SH-SY5Y (cell line): ENCODE data around the gene SYP.

ENCODE experiments used
- GATA2 ChIP-seq: IDR thresholded peaks from 2 replicates; pipeline ENCODE4 v1.6.1; 2011; ENCODE audit warnings: mild to moderate bottlenecking, low read depth, low read length
- GATA3 ChIP-seq: IDR thresholded peaks from 2 replicates; pipeline ENCODE4 v1.6.1; 2011; ENCODE audit warnings: low read depth, mild to moderate bottlenecking, low read length, moderate library complexity

Gene SYP

GRCh38 chrX:49176421-49177326 lies 23.3 kb downstream of the SYP start:
- TF ChIP-seq GATA3, result no peak
- no peak for TF ChIP-seq GATA2

GRCh38 chrX:49175435-49176274 lies 24.3 kb downstream of the SYP start:
- TF ChIP-seq GATA3 (no peak), GATA2 (no peak)

- TF ChIP-seq GATA3, result no peak
- TF ChIP-seq GATA2, result no peak
Measured at GRCh38 chrX:49174723-49175122, 25.3 kb downstream of the SYP start.

- TF ChIP-seq GATA2 (no peak), GATA3 (no peak)
Measured at GRCh38 chrX:49172280-49172780, 27.7 kb downstream of the SYP start.

GRCh38 chrX:49171752-49172279 lies 28.2 kb downstream of the SYP start, which contains the start of gene PLP2:
Gene PLP2, plus strand, starts transcription at chrX:49171898. Its CDS starts 103 bp downstream, at chrX:49172001.
- TF ChIP-seq GATA3, result no peak

- TF ChIP-seq GATA2 (no peak), GATA3 (no peak)
Measured at GRCh38 chrX:49167740-49168108, 32.3 kb downstream of the SYP start.

- TF ChIP-seq GATA3 (no peak), GATA2 (no peak)
Measured at GRCh38 chrX:49166914-49167739, 32.9 kb downstream of the SYP start.

GRCh38 chrX:49165901-49166881 lies 33.8 kb downstream of the SYP start:
- TF ChIP-seq GATA3, result no peak
- no peak for TF ChIP-seq GATA2

GRCh38 chrX:49164589-49165360 lies 35.2 kb downstream of the SYP start:
- TF ChIP-seq GATA2, result no peak
- no peak for TF ChIP-seq GATA3

- no peak for TF ChIP-seq GATA3
- TF ChIP-seq GATA2, result no peak
Measured at GRCh38 chrX:49163555-49164419, 36.2 kb downstream of the SYP start.

- TF ChIP-seq GATA2 (no peak), GATA3 (no peak)
Measured at GRCh38 chrX:49162620-49163019, 37.4 kb downstream of the SYP start, which contains the start of gene MAGIX. Gene MAGIX, plus strand, starts transcription at chrX:49162758. Its CDS starts 132 bp downstream, at chrX:49162890.
